ENCODE data around the gene CCNF. TPM values are rescaled to one million over a fixed set of nuclear protein-coding genes. Genes with fewer than 3 reads are reported as not detected.

The CCNF gene
- total and polyA plus RNA-seq, 9 of the 15 experiments (the other 6 are each of a cell fraction or from before 2014, with no cell fraction given) = 4.1 to 70.1 (median 29.5) TPM

DNA sequence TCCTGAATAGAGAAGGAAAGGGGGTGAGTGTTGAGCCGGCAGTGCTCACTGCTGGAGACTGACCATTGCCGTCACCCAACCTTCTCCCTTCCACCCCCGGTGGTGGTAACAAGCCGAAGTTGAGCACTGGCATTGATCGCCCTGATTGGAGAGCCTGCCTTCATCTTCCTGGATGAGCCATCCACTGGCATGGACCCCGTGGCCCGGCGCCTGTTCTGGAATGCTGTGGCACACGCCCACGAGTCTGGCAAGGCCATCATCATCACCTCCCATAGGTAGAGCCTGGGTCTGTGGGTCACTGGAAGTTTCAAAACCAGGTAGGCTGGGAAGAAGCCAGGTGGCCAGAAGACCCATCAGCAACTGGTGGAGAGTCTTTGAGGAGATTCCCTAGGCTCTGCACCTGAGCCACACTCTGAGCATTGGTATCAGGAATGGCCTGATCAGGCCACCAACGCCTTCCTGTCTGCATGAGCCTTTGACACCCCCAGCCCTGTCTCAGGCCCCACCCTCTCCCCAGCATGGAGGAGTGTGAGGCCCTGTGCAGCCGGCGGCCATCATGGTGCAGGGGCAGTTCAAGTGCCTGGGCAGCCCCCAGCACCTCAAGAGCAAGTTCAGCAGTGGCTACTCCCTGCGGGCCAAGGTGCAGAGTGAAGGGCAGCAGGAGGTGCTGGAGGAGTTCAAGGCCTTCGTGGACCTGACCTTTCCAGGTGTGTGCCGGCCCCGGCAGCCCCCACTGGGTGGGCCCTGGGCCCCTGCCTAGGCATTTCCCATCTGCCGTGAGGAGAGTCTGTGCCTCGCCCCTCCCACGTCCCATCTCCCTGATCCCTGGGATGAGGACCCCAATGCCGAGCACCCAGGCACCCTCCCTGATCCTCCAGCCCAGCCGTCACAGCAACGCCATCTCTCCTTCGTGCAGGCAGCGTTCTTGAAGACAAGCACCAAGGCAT, 4.9 kb upstream of the CCNF start:
- in situ Hi-C loops (cut with MboI) (no loop called here), intact Hi-C loops (cut with micrococcal nuclease) (no loop called here)
- TF ChIP-seq, protein P1, sequence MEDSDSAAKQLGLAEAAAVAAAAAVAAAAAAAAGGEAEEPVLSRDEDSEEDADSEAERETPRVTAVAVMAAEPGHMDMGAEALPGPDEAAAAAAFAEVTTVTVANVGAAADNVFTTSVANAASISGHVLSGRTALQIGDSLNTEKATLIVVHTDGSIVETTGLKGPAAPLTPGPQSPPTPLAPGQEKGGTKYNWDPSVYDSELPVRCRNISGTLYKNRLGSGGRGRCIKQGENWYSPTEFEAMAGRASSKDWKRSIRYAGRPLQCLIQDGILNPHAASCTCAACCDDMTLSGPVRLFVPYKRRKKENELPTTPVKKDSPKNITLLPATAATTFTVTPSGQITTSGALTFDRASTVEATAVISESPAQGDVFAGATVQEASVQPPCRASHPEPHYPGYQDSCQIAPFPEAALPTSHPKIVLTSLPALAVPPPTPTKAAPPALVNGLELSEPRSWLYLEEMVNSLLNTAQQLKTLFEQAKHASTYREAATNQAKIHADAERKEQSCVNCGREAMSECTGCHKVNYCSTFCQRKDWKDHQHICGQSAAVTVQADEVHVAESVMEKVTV (CRISPR knock-in tag; IDR thresholded peaks at IDR 0.05) = no peak
- Histone ChIP-seq H3K27ac (ENCODE audit: extremely low read depth, low read depth, low read length) (no peak overlapping the region), H3K4me1 (replicated peaks in 1 of 2; ENCODE audit: control insufficient read depth in 2 of 2, insufficient read depth in 2 of 2, low read length in 2 of 2) (peaks cover 17 to 23% of the 10 kb centered on the region in 2 experiments; a peak in 4 of 5 replicates), H2AFZ (ENCODE audit: low read depth, low read length) (no peak overlapping the region), H3K9me3 (replicated peaks; ENCODE audit: control insufficient read depth, insufficient read depth, low read depth, low read length) (no peaks in the 10 kb centered on the region), H3K79me2 (ENCODE audit: control insufficient read depth, insufficient read depth, low read length) (peaks cover 13% of the 10 kb centered on the region), H4K20me1 (replicated peaks; ENCODE audit: control insufficient read depth, insufficient read depth, low read length) (no peaks in the 10 kb centered on the region), H3K9ac (ENCODE audit: insufficient read depth in 1 of 2, low read depth in 2 of 2, low read length in 2 of 2) (peak overlapping the region in 1 of 2 experiments; percentile 60; a peak in 2 of 4 replicates), H3K4me2 (ENCODE audit: insufficient read depth, low read length) (no peak overlapping the region), H3K9me1 (ENCODE audit: control insufficient read depth, insufficient read depth, low read length) (no peaks in the 10 kb centered on the region), H3K4me3 (no peak overlapping the region), H3K27me3 (ENCODE audit: control insufficient read depth in 2 of 2, insufficient read depth in 2 of 2, low read length in 2 of 2) (no peaks in the 10 kb centered on the region), H3K36me3 (ENCODE audit: control insufficient read depth, insufficient read depth, low read length) (no peaks in the 10 kb centered on the region)
- CTCF ChIA-PET (ENCODE audit: low intra/inter-chr PET ratio) = interaction anchor here (2.1 kb wide), 1 partner anchor 84 kb away, joined by 12 read pairs; the partner anchor contains the start of gene ABCA3
- POLR2A ChIA-PET = no interaction called here
- ATAC-seq = no peak
- no peak for DNase-seq (ENCODE audit: extremely low read depth in 1 of 4, low spot score in 3 of 4)
- WGBS (ENCODE audit: insufficient coverage, low coverage, missing lambda C conversion rate) = 63% methylated on average over 21 of the region's 25 CpGs
- BruUV-seq (replicated peaks) = no TSS peak
- no peak for FAIRE-seq

Measured in K562 (cell line).